Inflammatory macrophage (primary cell): Measurements from ENCODE around the gene FAM118A.
"Not testable (repeated sequence)": the region's sequence is repeated elsewhere in the genome, so short reads cannot be mapped to it uniquely, and the experiment has no call there.

Source experiments
- DNase-seq, 2 donors: peaks; one replicate each; pipeline ENCODE4 v3.0.0-alpha.2; 2020 to 2022
- total RNA-seq, 18 experiments: gene quantifications; one replicate each; lab custom pipeline; 2026; ENCODE audit warnings: mixed read lengths in 6 of 18, inconsistent platforms in 2 of 18; lab: John Stamatoyannopoulos, UW

The FAM118A gene
- 3.4 to 33.1 (median 17.1) reads per million in 18 experiments for total RNA-seq

GRCh38 chr22:45309422-45310227, at the start of gene FAM118A:
TSS of gene FAM118A (plus strand) at chr22:45309934. CDS start at chr22:45322380, 12,446 bp downstream.
- DNase-seq, result peak; percentile 93 to 96

- not testable (repeated sequence) for DNase-seq
Measured at GRCh38 chr22:45260395-45260759, 49.4 kb upstream of the FAM118A start.

- DNase-seq, result no peak
Measured at GRCh38 chr22:45261407-45262088, 48.2 kb upstream of the FAM118A start.

- DNase-seq, result peak; percentile 67 to 83
Measured at GRCh38 chr22:45262195-45262930, 47.4 kb upstream of the FAM118A start.

GRCh38 chr22:45262931-45263462, 46.7 kb upstream of the FAM118A start:
- DNase-seq, result no peak

- peak; percentile 83 to 88 for DNase-seq
Measured at GRCh38 chr22:45263463-45264269, 46.1 kb upstream of the FAM118A start.

GRCh38 chr22:45265535-45265934, 44.2 kb upstream of the FAM118A start:
- no peak for DNase-seq

GRCh38 chr22:45268167-45268957, 41.4 kb upstream of the FAM118A start:
- DNase-seq, result peak; percentile 12 to 40

- DNase-seq, result peak; percentile 73 to 80
Measured at GRCh38 chr22:45268958-45269844, 40.5 kb upstream of the FAM118A start.

GRCh38 chr22:45270095-45271020, 39.4 kb upstream of the FAM118A start:
- DNase-seq, result peak; percentile 54 to 70

- DNase-seq, result peak; percentile 72 to 77
Measured at GRCh38 chr22:45271667-45272201, 38.0 kb upstream of the FAM118A start.

GRCh38 chr22:45272498-45272897, 37.2 kb upstream of the FAM118A start:
- DNase-seq, result no peak

GRCh38 chr22:45273452-45274075, 36.2 kb upstream of the FAM118A start:
- no peak for DNase-seq

GRCh38 chr22:45276507-45277105, 33.1 kb upstream of the FAM118A start:
- no peak for DNase-seq

- not testable (repeated sequence) for DNase-seq
Measured at GRCh38 chr22:45277720-45278119, 32.0 kb upstream of the FAM118A start.

- no peak for DNase-seq
Measured at GRCh38 chr22:45278125-45278524, 31.6 kb upstream of the FAM118A start.

- no peak for DNase-seq
Measured at GRCh38 chr22:45280587-45280980, 29.1 kb upstream of the FAM118A start.

- DNase-seq, result no peak
Measured at GRCh38 chr22:45281010-45281409, 28.7 kb upstream of the FAM118A start.
